ENCODE measurements around the gene DMPK.

DMPK gene

DNA sequence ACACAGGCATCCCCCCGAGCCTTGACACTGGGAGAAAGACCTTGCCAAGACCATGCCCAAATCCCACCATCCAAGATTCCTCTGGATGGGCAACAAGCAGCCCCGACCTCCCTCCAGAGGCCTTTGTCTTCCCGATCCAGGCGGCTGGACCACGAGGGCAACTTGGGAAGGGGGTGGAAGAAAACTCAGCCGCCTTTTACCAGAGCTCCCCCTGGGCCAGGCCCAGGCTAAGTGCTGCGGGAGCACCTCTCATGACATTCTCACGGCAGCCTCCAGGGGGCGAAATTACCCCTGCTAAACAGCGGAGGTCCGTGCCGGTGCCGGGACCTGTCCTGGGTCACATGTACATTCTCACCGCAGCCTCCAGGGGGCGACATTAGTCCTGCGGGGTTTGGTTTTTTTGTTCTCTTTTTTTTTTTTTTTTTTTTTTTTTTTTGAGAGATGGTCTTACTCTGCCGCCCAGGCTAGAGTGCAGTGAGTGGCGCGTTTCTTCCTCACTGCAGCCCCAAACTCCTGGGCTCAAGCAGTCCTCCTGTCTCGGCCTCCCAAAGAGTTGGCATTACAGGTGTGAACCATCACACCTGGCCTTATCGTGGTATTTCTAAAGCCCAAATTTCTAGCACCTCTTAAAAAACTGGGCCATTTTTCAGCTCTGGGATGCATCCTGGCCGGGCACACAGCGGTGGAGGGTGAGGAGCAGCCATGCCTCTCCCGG, 34.9 kb upstream of the DMPK start:
- TF ChIP-seq, protein P1, sequence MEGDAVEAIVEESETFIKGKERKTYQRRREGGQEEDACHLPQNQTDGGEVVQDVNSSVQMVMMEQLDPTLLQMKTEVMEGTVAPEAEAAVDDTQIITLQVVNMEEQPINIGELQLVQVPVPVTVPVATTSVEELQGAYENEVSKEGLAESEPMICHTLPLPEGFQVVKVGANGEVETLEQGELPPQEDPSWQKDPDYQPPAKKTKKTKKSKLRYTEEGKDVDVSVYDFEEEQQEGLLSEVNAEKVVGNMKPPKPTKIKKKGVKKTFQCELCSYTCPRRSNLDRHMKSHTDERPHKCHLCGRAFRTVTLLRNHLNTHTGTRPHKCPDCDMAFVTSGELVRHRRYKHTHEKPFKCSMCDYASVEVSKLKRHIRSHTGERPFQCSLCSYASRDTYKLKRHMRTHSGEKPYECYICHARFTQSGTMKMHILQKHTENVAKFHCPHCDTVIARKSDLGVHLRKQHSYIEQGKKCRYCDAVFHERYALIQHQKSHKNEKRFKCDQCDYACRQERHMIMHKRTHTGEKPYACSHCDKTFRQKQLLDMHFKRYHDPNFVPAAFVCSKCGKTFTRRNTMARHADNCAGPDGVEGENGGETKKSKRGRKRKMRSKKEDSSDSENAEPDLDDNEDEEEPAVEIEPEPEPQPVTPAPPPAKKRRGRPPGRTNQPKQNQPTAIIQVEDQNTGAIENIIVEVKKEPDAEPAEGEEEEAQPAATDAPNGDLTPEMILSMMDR (conservative IDR thresholded peaks at IDR 0.05; ENCODE audit: low read depth, low read length): peak; percentile 99
- Histone ChIP-seq H3K4me2 (no peak overlapping the region), H3K4me3 (IDR thresholded peaks at IDR 0.05; ENCODE audit: insufficient read depth, low read depth, low read length) (no peak overlapping the region), H4K20me1 (ENCODE audit: insufficient read depth) (no peaks in the 10 kb centered on the region), H3K27ac (peak overlapping the region; percentile 5; the same call in 1 of the 2 replicates), H3K27me3 (ENCODE audit: insufficient read depth, low read depth) (no peaks in the 10 kb centered on the region), H3K4me1 (ENCODE audit: low read depth, poor library complexity, severe bottlenecking) (peaks cover 15% of the 10 kb centered on the region), H3K79me2 (ENCODE audit: insufficient read depth, low read depth) (no peaks in the 10 kb centered on the region), H3K9ac (no peak overlapping the region), H3K36me3 (ENCODE audit: insufficient read depth) (no peaks in the 10 kb centered on the region), H2AFZ (ENCODE audit: low read depth) (no peak overlapping the region)

DNA sequence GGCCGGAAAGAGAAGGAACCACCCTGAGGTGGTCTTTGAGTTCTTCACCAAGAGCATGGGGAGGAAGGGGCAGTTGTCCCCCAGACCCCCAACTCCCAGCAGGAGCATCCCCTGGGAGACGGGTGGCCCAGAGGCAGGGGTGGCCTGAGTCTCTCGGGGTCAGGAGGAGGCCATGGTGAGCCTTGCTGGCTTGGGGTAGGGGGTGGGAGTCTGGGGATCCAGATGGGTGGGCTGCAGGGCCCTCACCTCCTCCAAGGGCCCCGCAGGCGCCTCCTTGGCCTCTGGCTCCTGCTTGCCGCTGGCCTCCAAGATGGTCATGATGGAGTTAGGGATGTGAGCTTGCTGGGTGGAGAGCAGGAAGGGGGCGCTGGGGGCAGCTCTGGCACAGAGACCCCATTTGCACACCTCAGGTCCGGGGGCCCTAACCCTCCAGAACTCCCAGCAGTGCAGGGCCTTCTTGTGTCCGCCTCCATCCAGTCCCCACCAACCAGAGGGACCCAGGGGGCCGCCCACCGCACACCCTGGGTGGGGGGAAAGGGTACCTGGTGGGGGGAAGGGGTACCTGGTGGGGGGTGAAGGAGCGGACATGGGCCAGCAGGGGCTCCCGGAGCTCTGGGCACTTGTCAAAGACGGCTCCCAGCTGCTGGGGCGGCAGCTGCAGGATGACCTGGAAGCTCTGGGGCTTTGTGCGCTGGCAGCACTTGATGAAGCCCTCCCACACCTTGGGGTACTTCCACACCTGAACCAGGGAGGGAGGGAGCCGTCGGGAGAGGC, 34.1 kb upstream of the DMPK start:
- TF ChIP-seq, protein P1 (conservative IDR thresholded peaks at IDR 0.05; ENCODE audit: low read depth, low read length): no peak
- no peaks in the 10 kb centered on the region for H3K36me3 ChIP-seq (ENCODE audit: insufficient read depth)
- no peaks in the 10 kb centered on the region for H3K79me2 ChIP-seq (ENCODE audit: insufficient read depth, low read depth)
- no peaks in the 10 kb centered on the region for H3K27me3 ChIP-seq (ENCODE audit: insufficient read depth, low read depth)
- H3K4me1 ChIP-seq (ENCODE audit: low read depth, poor library complexity, severe bottlenecking): peaks cover 15% of the 10 kb centered on the region
- no peak overlapping the region for H3K4me2 ChIP-seq
- H4K20me1 ChIP-seq (ENCODE audit: insufficient read depth): no peaks in the 10 kb centered on the region
- H3K27ac ChIP-seq: no peak overlapping the region
- H3K9ac ChIP-seq: no peak overlapping the region
- no peak overlapping the region for H2AFZ ChIP-seq (ENCODE audit: low read depth)
- no peak overlapping the region for H3K4me3 ChIP-seq (IDR thresholded peaks at IDR 0.05; ENCODE audit: insufficient read depth, low read depth, low read length)

DNA sequence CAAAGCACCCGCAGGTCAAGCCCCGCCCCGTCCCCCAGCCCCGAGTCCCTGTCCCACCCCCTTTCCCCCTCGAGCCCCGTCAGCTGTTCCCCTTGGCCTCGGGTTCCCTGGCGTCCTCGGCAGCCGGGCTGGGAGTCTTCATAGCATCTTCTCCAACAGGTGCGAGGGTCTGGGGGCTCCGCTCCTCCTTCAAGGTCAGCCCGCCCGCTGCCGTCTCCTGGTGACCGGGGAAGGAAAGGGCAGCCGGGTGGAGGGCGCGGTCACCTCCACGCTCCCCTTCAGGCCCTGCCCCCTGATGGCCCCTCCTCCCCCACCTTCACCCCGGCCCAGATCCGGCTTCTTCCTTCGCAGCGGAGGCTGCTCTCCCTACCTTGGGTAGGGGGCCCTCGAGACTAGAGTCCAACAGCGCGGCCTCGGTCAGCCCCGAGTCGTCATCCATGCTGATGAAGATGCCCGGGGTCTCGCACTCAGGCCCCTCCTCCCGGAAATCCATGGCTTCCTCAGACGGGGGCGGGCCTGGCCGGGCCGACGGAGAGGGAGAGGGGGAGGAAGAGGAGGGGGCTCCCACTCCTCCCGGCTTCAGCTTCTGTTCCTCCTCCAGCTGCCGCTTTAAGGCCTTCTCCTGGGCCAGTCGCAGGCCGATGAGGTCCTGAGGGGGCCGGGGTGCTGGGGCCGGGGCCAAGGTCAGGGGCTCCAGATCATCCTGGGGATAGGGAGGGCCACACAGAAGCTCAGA, 33.4 kb upstream of the DMPK start:
- H3K27ac ChIP-seq: no peak overlapping the region
- no peak overlapping the region for H3K4me3 ChIP-seq (IDR thresholded peaks at IDR 0.05; ENCODE audit: insufficient read depth, low read depth, low read length)

DNA sequence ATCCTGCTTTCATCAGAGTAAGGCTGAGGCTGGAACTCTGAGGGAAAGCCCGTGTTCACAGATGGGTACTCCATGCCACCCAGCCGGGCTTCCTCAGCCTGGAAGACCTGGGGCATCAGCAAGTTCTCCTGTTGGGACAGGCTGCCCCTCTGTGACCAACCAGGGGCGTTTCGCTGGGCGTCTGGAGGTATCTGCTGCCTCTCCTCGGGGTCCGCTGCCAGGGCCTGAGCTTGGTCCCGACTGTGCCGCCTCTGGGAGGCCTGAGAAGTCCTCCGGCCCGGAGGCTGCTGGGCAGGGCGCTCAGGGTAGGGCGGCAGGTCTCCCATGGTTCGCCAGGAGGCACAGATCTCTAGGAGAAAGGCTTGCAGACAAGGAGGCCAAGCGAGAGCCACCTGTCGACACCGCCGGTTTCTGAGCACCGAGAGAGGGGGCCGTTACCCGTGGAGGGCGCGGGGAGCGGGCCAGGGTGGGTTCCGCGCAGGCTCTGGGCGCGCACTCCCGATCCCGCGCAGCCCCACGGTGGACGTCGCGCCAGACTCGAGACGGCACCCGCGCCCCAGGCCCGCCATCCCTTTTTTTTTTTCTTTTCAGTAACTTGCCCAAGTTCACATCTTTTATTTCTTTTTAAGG, 32.7 kb upstream of the DMPK start, which contains the start of gene RSPH6A:
TSS of gene RSPH6A (minus strand) at position 458 of the 630 bp plus-strand sequence. CDS start at position 326, 132 bp downstream.
- Histone ChIP-seq H3K9ac (no peak within 1 kb of the TSS), H2AFZ (ENCODE audit: low read depth) (no peak within 1 kb of the TSS)

More for the DNA sequence above, 33.4 kb upstream of the DMPK start:
- no peaks in the 10 kb centered on the region for H4K20me1 ChIP-seq (ENCODE audit: insufficient read depth)
- TF ChIP-seq, protein P1 (conservative IDR thresholded peaks at IDR 0.05; ENCODE audit: low read depth, low read length): no peak
- H3K4me1 ChIP-seq (ENCODE audit: low read depth, poor library complexity, severe bottlenecking): peaks cover 18% of the 10 kb centered on the region
- no peak overlapping the region for H3K9ac ChIP-seq
- no peak overlapping the region for H3K4me2 ChIP-seq
- no peak overlapping the region for H2AFZ ChIP-seq (ENCODE audit: low read depth)
- no peaks in the 10 kb centered on the region for H3K36me3 ChIP-seq (ENCODE audit: insufficient read depth)
- H3K79me2 ChIP-seq (ENCODE audit: insufficient read depth, low read depth): no peaks in the 10 kb centered on the region
- no peaks in the 10 kb centered on the region for H3K27me3 ChIP-seq (ENCODE audit: insufficient read depth, low read depth)

More for the DNA sequence above, 32.7 kb upstream of the DMPK start, which contains the start of gene RSPH6A:
- peaks cover 25% of the 10 kb centered on the region for H3K4me1 ChIP-seq (ENCODE audit: low read depth, poor library complexity, severe bottlenecking)
- H3K79me2 ChIP-seq (ENCODE audit: insufficient read depth, low read depth): no peaks in the 10 kb centered on the region
- H3K36me3 ChIP-seq (ENCODE audit: insufficient read depth): no peaks in the 10 kb centered on the region
- TF ChIP-seq, protein P1 (conservative IDR thresholded peaks at IDR 0.05; ENCODE audit: low read depth, low read length): no peak
- H3K27me3 ChIP-seq (ENCODE audit: insufficient read depth, low read depth): no peaks in the 10 kb centered on the region
- no peak within 1 kb of the TSS for H3K4me2 ChIP-seq
- no peak within 1 kb of the TSS for H3K4me3 ChIP-seq (IDR thresholded peaks at IDR 0.05; ENCODE audit: insufficient read depth, low read depth, low read length)
- no peak within 1 kb of the TSS for H3K27ac ChIP-seq
- H4K20me1 ChIP-seq (ENCODE audit: insufficient read depth): no peaks in the 10 kb centered on the region

Measured in KMS-11 (cell line).